GM12878 (cell line): ENCODE data around the gene TGM2. TPM values are rescaled to one million over a fixed set of nuclear protein-coding genes. Genes with fewer than 3 reads are reported as not detected.

Source experiments
- ATAC-seq: fragments of 200-7000 bp; cut with Tn5 transposase; 3 replicates; pipeline ENCODE4 v1.9.1; 2020; ENCODE audit warnings: mild to moderate bottlenecking, moderate library complexity
- BruUV-seq: library from RNA; stranded (reverse); fragments of 400-500 nt; replicated peaks from 2 replicates; lab custom pipeline; 2021; lab: Mats Ljungman, UMichigan
- CTCF ChIA-PET: fragments of 300-600 bp; sonication (Branson Sonifier 250); formaldehyde crosslinking; extraction: SDS; loops from one replicate; lab custom pipeline; 2021; ENCODE audit warnings: inconsistent platforms; lab: Yijun Ruan, JAX
- POLR2A ChIA-PET: fragments of 350-600 bp; formaldehyde crosslinking; extraction: SDS; loops from one replicate; lab custom pipeline; 2021; ENCODE audit warnings: inconsistent platforms; lab: Charles Lee
- RAD21 ChIA-PET: fragments of 300-600 bp; sonication (Branson Sonifier 250); formaldehyde crosslinking; loops from one replicate; lab custom pipeline; 2023; ENCODE audit warnings: antibody characterized with exemption; ENCODE audit not compliant: unreplicated experiment; lab: Charles Lee
- SMC1A ChIA-PET: fragments of 300-600 bp; sonication (Branson Sonifier 250); formaldehyde crosslinking; loops from one replicate; lab custom pipeline; 2023; ENCODE audit not compliant: unreplicated experiment, uncharacterized antibody; lab: Charles Lee
- DNase-seq: peaks from one replicate; pipeline ENCODE4 v3.0.0-alpha.2; 2011; ENCODE audit warnings: low read depth, low spot score
- FAIRE-seq: peaks from 3 replicates; lab custom pipeline; 2011; peaks lifted over from hg19 to GRCh38; lab: Jason Lieb, UNC
- H2AFZ ChIP-seq: 2 replicates; pipeline ENCODE4 v1.6.0; 2011; ENCODE audit warnings: low read depth, low read length, control low read depth; ENCODE audit not compliant: control insufficient read depth
- H3K27ac ChIP-seq: 2 replicates; pipeline ENCODE4 v1.5.1; 2011; ENCODE audit warnings: control low read depth; ENCODE audit not compliant: control insufficient read depth, insufficient read depth
- H3K27me3 ChIP-seq, 2 experiments: replicated peaks in 1 of 2; 2 replicates each; pipeline versions ENCODE4 v1.6.0 to v1.6.1; 2011; ENCODE audit warnings: low read length in 1 of 2; ENCODE audit not compliant: control insufficient read depth in 2 of 2, insufficient read depth in 2 of 2
- H3K36me3 ChIP-seq, 2 experiments: 2 replicates each; pipeline ENCODE4 v1.5.1; 2011; ENCODE audit warnings: low read length in 1 of 2; ENCODE audit not compliant: control insufficient read depth in 2 of 2, insufficient read depth in 2 of 2
- H3K4me1 ChIP-seq: 2 replicates; pipeline ENCODE4 v1.6.1; 2011; ENCODE audit warnings: mild to moderate bottlenecking, low read length, moderate library complexity, mixed read lengths; ENCODE audit not compliant: control insufficient read depth, insufficient read depth
- H3K4me2 ChIP-seq: 2 replicates; pipeline ENCODE4 v1.6.0; 2011; ENCODE audit warnings: control low read depth; ENCODE audit not compliant: control insufficient read depth, insufficient read depth
- H3K4me3 ChIP-seq: fragments of 200-600 bp; sonication (generic); 2 replicates; pipeline ENCODE4 v1.5.1; 2016
- H3K79me2 ChIP-seq: 2 replicates; pipeline ENCODE4 v1.6.0; 2011; ENCODE audit warnings: low read length; ENCODE audit not compliant: control insufficient read depth, insufficient read depth
- H3K9ac ChIP-seq: 2 replicates; pipeline ENCODE4 v1.8.0; 2011; ENCODE audit warnings: low read length, control low read depth, mixed read lengths; ENCODE audit not compliant: control insufficient read depth, insufficient read depth
- H3K9me3 ChIP-seq: replicated peaks from 3 replicates; pipeline ENCODE4 v1.5.1; 2011; ENCODE audit warnings: mild to moderate bottlenecking, low read length; ENCODE audit not compliant: control insufficient read depth, insufficient read depth
- H4K20me1 ChIP-seq: 2 replicates; pipeline ENCODE4 v1.6.0; 2011; ENCODE audit not compliant: control insufficient read depth, insufficient read depth
- BCL11A ChIP-seq: IDR thresholded peaks from 2 replicates; pipeline ENCODE4 v1.6.1; 2011; ENCODE audit warnings: low read depth, low read length
- EED ChIP-seq: sonication (generic); IDR thresholded peaks from 2 replicates; pipeline ENCODE4 v1.6.1; 2016; ENCODE audit warnings: antibody characterized with exemption, low read depth
- FOXK2 ChIP-seq: fragments of 450-650 bp; IDR thresholded peaks from 2 replicates; pipeline ENCODE4 v1.6.1; 2017; ENCODE audit warnings: mild to moderate bottlenecking, moderate library complexity
- KLF5 ChIP-seq: fragments of 450-650 bp; IDR thresholded peaks from 2 replicates; pipeline ENCODE4 v1.6.1; 2014; ENCODE audit warnings: mild to moderate bottlenecking; ENCODE audit not compliant: partially characterized antibody
- MYB ChIP-seq: fragments of 150-350 bp; IDR thresholded peaks from 2 replicates; pipeline ENCODE4 v1.6.1; 2014; ENCODE audit warnings: mild to moderate bottlenecking, low read depth, low read length, borderline replicate concordance
- SMAD1 ChIP-seq: fragments of 450-650 bp; IDR thresholded peaks from 2 replicates; pipeline ENCODE4 v1.6.1; 2018; ENCODE audit warnings: mild to moderate bottlenecking, low read depth; ENCODE audit not compliant: partially characterized antibody
- STAT1 ChIP-seq: fragments of 450-650 bp; conservative IDR thresholded peaks from 2 replicates; pipeline ENCODE4 v1.6.1; 2014; ENCODE audit warnings: antibody characterized with exemption, mild to moderate bottlenecking
- TCF7 ChIP-seq: IDR thresholded peaks from 2 replicates; pipeline ENCODE4 v1.6.1; 2014; ENCODE audit warnings: antibody characterized with exemption, borderline replicate concordance
- WGBS: methylation state at CpG from one replicate; pipeline ENCODE4 v1.1.6; 2016; ENCODE audit warnings: low lambda C conversion rate; ENCODE audit not compliant: insufficient replicate concordance, insufficient coverage; ENCODE audit errors: missing lambda C conversion rate; 5-methylcytosine and 5-hydroxymethylcytosine counted together
- in situ Hi-C: fragments of 300-500 bp; cut with MboI; formaldehyde crosslinking; loops from 9 replicates; pipeline ENCODE4 v1.14.3; 2018; ENCODE audit warnings: mixed read lengths
- intact Hi-C: fragments of 100-400 bp; cut with micrococcal nuclease; formaldehyde crosslinking; loops from one replicate; pipeline ENCODE4 v1.14.2; 2022; ENCODE audit not compliant: unreplicated experiment
- polyA plus RNA-seq, 11 experiments: library from polyadenylated mRNA; depleted of rRNA in 4 of 11; unstranded in 6 of 11; stranded (reverse) in 5 of 11; fragments of >200 nt; fragmentation: Nextera tagmentation in 4 of 11; fragmentation: Illumina TruSeq in 1 of 11; extraction: Ambion mirVana in 4 of 11; extraction: Trizol in 1 of 11; gene quantifications; 1 replicate in 1 of 11; 2 replicates in 10 of 11; pipeline versions ENCODE4 v1.2.1 to v1.2.3, GENCODE V29; 2011 to 2016; ENCODE audit warnings: inconsistent platforms in 2 of 11, missing spikeins in 2 of 11, low read depth in 1 of 11
- total RNA-seq, 4 experiments: library from RNA; depleted of rRNA in 3 of 4; stranded (reverse); fragments of >200 nt in 3 of 4; fragmentation: Illumina TruSeq in 1 of 4; extraction: Trizol in 1 of 4; gene quantifications; 2 replicates each; pipeline versions ENCODE4 v1.2.1 to v1.2.3, GENCODE V29; 2013 to 2021

TGM2 gene
- total and polyA plus RNA-seq, 10 of the 15 experiments (the other 5 are each of a cell fraction or from before 2014, with no cell fraction given), result 0.11 to 1.9 (median 0.51) TPM

GRCh38 chr20:38162149-38162548, 2.9 kb downstream of the TGM2 start (continued):
- TF ChIP-seq MYB (no peak), BCL11A (no peak), TCF7 (no peak), FOXK2 (no peak)

DNA sequence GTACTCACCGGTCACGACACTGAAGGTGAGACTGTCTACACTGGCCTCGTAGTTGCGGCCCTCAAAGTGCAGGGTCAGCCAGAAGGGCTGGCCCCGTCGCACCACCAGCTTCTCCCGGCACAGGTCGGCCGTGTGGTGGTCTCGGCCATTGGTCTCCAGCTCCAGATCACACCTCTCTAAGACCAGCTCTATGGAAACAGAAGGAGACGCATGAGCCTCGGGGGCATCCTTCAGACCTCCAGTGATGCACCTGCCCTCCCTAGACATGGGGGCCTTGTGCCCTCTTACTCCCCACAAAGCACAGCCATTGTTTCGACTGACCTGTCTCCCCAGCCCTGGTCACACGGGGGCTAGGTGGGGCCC, 3.7 kb downstream of the TGM2 start:
- WGBS, result 89% methylated on average over 14 of the region's 14 CpGs
- peaks cover 4% of the 10 kb centered on the region; the same call in 1 of the 2 replicates for H3K4me1 ChIP-seq
- no peak overlapping the region for H3K9ac ChIP-seq
- H3K79me2 ChIP-seq, result no peaks in the 10 kb centered on the region
- no peaks in the 10 kb centered on the region for H4K20me1 ChIP-seq
- ChIA-PET RAD21 (interaction anchor here (1.0 to 5.1 kb wide), 6 partner anchors 9 to 104 kb away, joined by 3 to 59 read pairs (median 3); no protein-coding TSS in a partner anchor), CTCF (interaction anchor here (0.6 to 6.5 kb wide), 8 partner anchors 10 to 1122 kb away, joined by 3 to 103 read pairs (median 7); no protein-coding TSS in a partner anchor), POLR2A (interaction anchor here (1.4 to 1.6 kb wide), 2 partner anchors 10 to 86 kb away, joined by 4 read pairs; no protein-coding TSS in a partner anchor), SMC1A (interaction anchor here (0.7 to 10.1 kb wide), 7 partner anchors 10 to 103 kb away, joined by 3 to 117 read pairs (median 5); no protein-coding TSS in a partner anchor)
- H3K9me3 ChIP-seq, result no peaks in the 10 kb centered on the region
- no peak overlapping the region for H3K4me2 ChIP-seq
- no peak overlapping the region for H3K27ac ChIP-seq
- no peaks in the 10 kb centered on the region for H3K27me3 ChIP-seq
- no TSS peak for BruUV-seq
- no peaks in the 10 kb centered on the region for H3K36me3 ChIP-seq
- H3K4me3 ChIP-seq, result no peak overlapping the region
- ATAC-seq (no peak), FAIRE-seq (no peak), DNase-seq (no peak)
- intact Hi-C loops (no loop called here), in situ Hi-C loops (loop anchor here (25.0 kb wide), 1 partner anchor 99 kb away; no protein-coding TSS in a partner anchor)
- H2AFZ ChIP-seq, result no peak overlapping the region
- TF ChIP-seq KLF5 (no peak), EED (no peak), SMAD1 (no peak), STAT1 (no peak)
